A375 (cell line): Measurements from ENCODE around the gene FGF11. TPM values are rescaled to one million over a fixed set of nuclear protein-coding genes. Genes with fewer than 3 reads are reported as not detected.

Source experiments
- total RNA-seq: library from RNA; depleted of rRNA; stranded (reverse); fragments of >200 nt; shearing (Covaris generic); gene quantifications from 2 replicates; pipeline ENCODE4 v1.2.3, GENCODE V29; 2014; rRNA removed

The FGF11 gene
- 0.38 and 0.98 TPM in 2 replicates for total RNA-seq

GRCh38 chr17:7439462-7440112 is at the start of gene FGF11:
TSS of gene FGF11 (plus strand) at chr17:7439512. CDS start at chr17:7439621, 109 bp downstream.

GRCh38 chr17:7394452-7395191 is 44.7 kb upstream of the FGF11 start, which contains the start of gene PLSCR3:
TSS of gene PLSCR3 (minus strand) at chr17:7394525. CDS start at chr17:7394110, 415 bp downstream.

GRCh38 chr17:7403977-7404736 is 35.2 kb upstream of the FGF11 start, which contains the start of gene TMEM256:
TSS of gene TMEM256 (minus strand) at chr17:7404097. CDS start at chr17:7404084, 13 bp downstream.

GRCh38 chr17:7407485-7408251 is 31.6 kb upstream of the FGF11 start, which contains the start of gene NLGN2:
TSS of gene NLGN2 (plus strand) at chr17:7407845. CDS start at chr17:7408256, 411 bp downstream.

GRCh38 chr17:7419819-7420610 is 19.3 kb upstream of the FGF11 start, which contains the start of gene SPEM1:
TSS of gene SPEM1 (plus strand) at chr17:7420324. CDS start at chr17:7420385, 61 bp downstream.

GRCh38 chr17:7425316-7425715 is 14.0 kb upstream of the FGF11 start, which contains the start of gene SPEM2:
TSS of gene SPEM2 (plus strand) at chr17:7425616. CDS start at chr17:7425689, 73 bp downstream.

GRCh38 chr17:7428557-7428956 is 10.8 kb upstream of the FGF11 start, which contains the start of gene SPEM3:
TSS of gene SPEM3 (plus strand) at chr17:7428857. CDS start at chr17:7428903, 46 bp downstream.

GRCh38 chr17:7444682-7445618 is 5.6 kb downstream of the FGF11 start, which contains the start of gene CHRNB1:
TSS of gene CHRNB1 (plus strand) at chr17:7445061. CDS start at chr17:7445128, 67 bp downstream.

GRCh38 chr17:7479213-7480088 is 40.1 kb downstream of the FGF11 start, which contains the start of gene ZBTB4:
TSS of gene ZBTB4 (minus strand) at chr17:7479631. CDS start at chr17:7466801, 12,830 bp downstream.

GRCh38 chr17:7481275-7481674 is 42.0 kb downstream of the FGF11 start, which contains the start of gene SLC35G6:
TSS of gene SLC35G6 (plus strand) at chr17:7481446. CDS start at chr17:7481517, 71 bp downstream.

GRCh38 chr17:7484067-7484918 is 45.0 kb downstream of the FGF11 start, which contains the start of gene POLR2A:
TSS of gene POLR2A (plus strand) at chr17:7484366.

Other genes with a start within 250 kb of the FGF11 start
- gene DLG4, start 219.7 kb upstream of the FGF11 start, total RNA-seq: 18.1 and 25.8 TPM in 2 replicates
- gene ACADVL, start 219.6 kb upstream of the FGF11 start, total RNA-seq: 659 and 664 TPM in 2 replicates
- 67.9 and 69.8 TPM in 2 replicates for gene DVL2, start 205.0 kb upstream of the FGF11 start, total RNA-seq
- gene PHF23, start 200.1 kb upstream of the FGF11 start, total RNA-seq: 52.4 and 54.4 TPM in 2 replicates
- 147 and 165 TPM in 2 replicates for gene GABARAP, start 197.1 kb upstream of the FGF11 start, total RNA-seq
- 53.1 and 75.3 TPM in 2 replicates for gene CTDNEP1, start 187.8 kb upstream of the FGF11 start, total RNA-seq
- 69.7 and 99.4 TPM in 2 replicates for gene ELP5, start 187.3 kb upstream of the FGF11 start, total RNA-seq
- 0.49 and 0.50 TPM in 2 replicates for gene CLDN7, start 177.0 kb upstream of the FGF11 start, total RNA-seq
- 0.05 TPM in 1 of 2 replicates, not detected in the other for gene SLC2A4, start 157.8 kb upstream of the FGF11 start, total RNA-seq
- gene YBX2, start 144.9 kb upstream of the FGF11 start, total RNA-seq: not detected in 2 replicates
- gene EIF5A, start 131.9 kb upstream of the FGF11 start, total RNA-seq: 1,009 and 1,089 TPM in 2 replicates
- 97.9 and 100 TPM in 2 replicates for gene GPS2, start 124.2 kb upstream of the FGF11 start, total RNA-seq
- 14.2 and 17.0 TPM in 2 replicates for gene NEURL4, start 110.2 kb upstream of the FGF11 start, total RNA-seq
- gene ACAP1, start 103.0 kb upstream of the FGF11 start, total RNA-seq: 2.5 and 5.1 TPM in 2 replicates
- gene KCTD11, start 87.3 kb upstream of the FGF11 start, total RNA-seq: 5.3 and 7.2 TPM in 2 replicates
- gene TMEM95, start 84.4 kb upstream of the FGF11 start, total RNA-seq: not detected in 2 replicates
- gene TNK1, start 58.4 kb upstream of the FGF11 start, total RNA-seq: 1.0 and 2.4 TPM in 2 replicates
- 32.1 and 34.0 TPM in 2 replicates for gene PLSCR3, start 45.0 kb upstream of the FGF11 start, total RNA-seq
- 111 and 127 TPM in 2 replicates for gene TMEM256, start 35.4 kb upstream of the FGF11 start, total RNA-seq
- gene NLGN2, start 31.7 kb upstream of the FGF11 start, total RNA-seq: 9.7 and 10.0 TPM in 2 replicates
- not detected in 2 replicates for gene SPEM1, start 19.2 kb upstream of the FGF11 start, total RNA-seq
- gene SPEM2, start 13.9 kb upstream of the FGF11 start, total RNA-seq: not detected in 2 replicates
- not detected in 2 replicates for gene SPEM3, start 10.7 kb upstream of the FGF11 start, total RNA-seq
- gene TMEM102, start 4.1 kb upstream of the FGF11 start, total RNA-seq: 4.0 and 7.8 TPM in 2 replicates
- 6.1 and 6.9 TPM in 2 replicates for gene CHRNB1, start 5.5 kb downstream of the FGF11 start, total RNA-seq
- gene ZBTB4, start 40.1 kb downstream of the FGF11 start, total RNA-seq: 12.8 and 13.5 TPM in 2 replicates
- gene SLC35G6, start 41.9 kb downstream of the FGF11 start, total RNA-seq: not detected in 2 replicates
- 53.6 and 115 TPM in 2 replicates for gene POLR2A, start 44.9 kb downstream of the FGF11 start, total RNA-seq
- gene TNFSF12, start 109.5 kb downstream of the FGF11 start, total RNA-seq: 0.45 and 0.66 TPM in 2 replicates
- gene TNFSF13, start 119.2 kb downstream of the FGF11 start, total RNA-seq: 0.90 and 1.5 TPM in 2 replicates
- gene SENP3, start 122.4 kb downstream of the FGF11 start, total RNA-seq: 96.6 and 98.8 TPM in 2 replicates
- 29.1 and 38.4 TPM in 2 replicates for gene CD68, start 140.1 kb downstream of the FGF11 start, total RNA-seq
- 88.3 and 111 TPM in 2 replicates for gene MPDU1, start 144.3 kb downstream of the FGF11 start, total RNA-seq
- 0.60 TPM in 1 of 2 replicates, not detected in the other for gene SOX15, start 150.6 kb downstream of the FGF11 start, total RNA-seq
- 78.4 and 79.8 TPM in 2 replicates for gene FXR2, start 175.4 kb downstream of the FGF11 start, total RNA-seq
- gene SAT2, start 188.3 kb downstream of the FGF11 start, total RNA-seq: 36.6 and 36.9 TPM in 2 replicates
- not detected in 2 replicates for gene SHBG, start 190.6 kb downstream of the FGF11 start, total RNA-seq
- 0.03 and 0.08 TPM in 2 replicates for gene ATP1B2, start 211.4 kb downstream of the FGF11 start, total RNA-seq
- gene TP53, start 248.0 kb downstream of the FGF11 start, total RNA-seq: 40.1 and 41.7 TPM in 2 replicates
- gene WRAP53, start 249.0 kb downstream of the FGF11 start, total RNA-seq: 10.4 and 22.0 TPM in 2 replicates